H1 (cell line): ENCODE measurements around the gene HIVEP3. TPM values are rescaled to one million over a fixed set of nuclear protein-coding genes. Genes with fewer than 3 reads are reported as not detected.

Source experiments
- CTCF ChIA-PET: fragments of 300-600 bp; sonication (Branson Sonifier 250); formaldehyde crosslinking; loops from one replicate; lab custom pipeline; 2021; ENCODE audit not compliant: partially characterized antibody; lab: Charles Lee
- POLR2A ChIA-PET: fragments of 300-600 bp; sonication (Branson Sonifier 250); formaldehyde crosslinking; loops from one replicate; lab custom pipeline; 2021; ENCODE audit warnings: inconsistent platforms; ENCODE audit not compliant: partially characterized antibody; lab: Charles Lee
- DNase-seq, 2 experiments: peaks; one replicate each; pipeline versions ENCODE4 v3.0.0 to v3.0.0-alpha.2; 2010 to 2022; ENCODE audit warnings: low spot score in 2 of 2, low read depth in 1 of 2, mixed read lengths in 1 of 2
- FAIRE-seq: peaks from 2 replicates; lab custom pipeline; 2011; peaks lifted over from hg19 to GRCh38; lab: Jason Lieb, UNC
- H2AFZ ChIP-seq: 2 replicates; pipeline ENCODE4 v1.8.1; 2012; ENCODE audit warnings: low read length, inconsistent platforms
- H2AK5ac ChIP-seq: 2 replicates; pipeline ENCODE4 v1.6.1; 2013; ENCODE audit warnings: low read depth, low read length
- H2BK120ac ChIP-seq: replicated peaks from 2 replicates; pipeline ENCODE3; 2013; ENCODE audit warnings: low read depth, low read length, inconsistent platforms
- H2BK12ac ChIP-seq: 2 replicates; pipeline ENCODE4 v1.6.1; 2013; ENCODE audit warnings: low read depth, low read length
- H2BK15ac ChIP-seq: 2 replicates; pipeline ENCODE4 v1.6.1; 2013; ENCODE audit warnings: low read length
- H2BK20ac ChIP-seq: 2 replicates; pipeline ENCODE4 v1.6.1; 2013; ENCODE audit warnings: low read length
- H2BK5ac ChIP-seq: 2 replicates; pipeline ENCODE4 v1.6.1; 2013; ENCODE audit warnings: low read depth, low read length
- H3K14ac ChIP-seq: 2 replicates; pipeline ENCODE4 v1.6.1; 2013; ENCODE audit warnings: inconsistent platforms; ENCODE audit not compliant: insufficient read length
- H3K18ac ChIP-seq: 2 replicates; pipeline ENCODE4 v1.6.1; 2013; ENCODE audit warnings: low read length; ENCODE audit errors: extremely low read depth
- H3K23ac ChIP-seq: 2 replicates; pipeline ENCODE4 v1.6.1; 2013; ENCODE audit warnings: inconsistent platforms; ENCODE audit not compliant: insufficient read length
- H3K23me2 ChIP-seq: 2 replicates; pipeline ENCODE4 v1.6.1; 2013; ENCODE audit warnings: low read depth, low read length
- H3K27ac ChIP-seq: 2 replicates; pipeline ENCODE4 v1.6.1; 2011; ENCODE audit warnings: low read depth, low read length, inconsistent platforms
- H3K27me3 ChIP-seq, 4 experiments: replicated peaks in 1 of 4; 1 replicate in 1 of 4; 2 replicates in 3 of 4; pipeline versions ENCODE4 v1.6.1 to v1.8.1; 2011 to 2013; ENCODE audit warnings: low read length in 3 of 4, mild to moderate bottlenecking in 3 of 4, inconsistent platforms in 2 of 4, mixed read lengths in 2 of 4, moderate library complexity in 1 of 4; ENCODE audit not compliant: control insufficient read depth in 3 of 4, insufficient read depth in 3 of 4; ENCODE audit errors: extremely low read depth in 1 of 4
- H3K36me3 ChIP-seq, 4 experiments: 2 replicates each; pipeline versions ENCODE4 v1.6.1 to v1.8.1; 2011 to 2013; ENCODE audit warnings: mild to moderate bottlenecking in 4 of 4, low read length in 3 of 4, moderate library complexity in 2 of 4, control low read depth in 1 of 4, inconsistent platforms in 1 of 4; ENCODE audit not compliant: insufficient read depth in 4 of 4, control insufficient read depth in 2 of 4
- H3K4ac ChIP-seq: replicated peaks from 2 replicates; pipeline ENCODE3; 2013; ENCODE audit warnings: low read length, low read depth, mixed read lengths, inconsistent platforms; ENCODE audit not compliant: insufficient read length
- H3K4me1 ChIP-seq, 4 experiments: replicated peaks in 1 of 4; 1 replicate in 1 of 4; 2 replicates in 3 of 4; pipeline versions ENCODE4 v1.6.1 to v1.8.1; 2011 to 2013; ENCODE audit warnings: low read length in 3 of 4, inconsistent platforms in 2 of 4, mixed read lengths in 1 of 4; ENCODE audit not compliant: insufficient read depth in 4 of 4, control insufficient read depth in 3 of 4
- H3K4me2 ChIP-seq, 2 experiments: 2 replicates each; pipeline versions ENCODE4 v1.6.1 to v1.8.1; 2011 to 2013; ENCODE audit warnings: low read depth in 2 of 2, low read length in 2 of 2, control low read depth in 1 of 2, inconsistent platforms in 1 of 2, mild to moderate bottlenecking in 1 of 2; ENCODE audit not compliant: insufficient read depth in 1 of 2
- H3K4me3 ChIP-seq, 4 experiments: fragments of 200-600, 300-600 bp in 1 of 4; sonication (generic), shearing (Covaris generic), sonication (Bioruptor Twin) in 1 of 4; 2 replicates each; pipeline versions ENCODE4 v1.5.1 to v1.8.1; 2011 to 2016; ENCODE audit warnings: low read length in 4 of 4, low read depth in 3 of 4, control low read depth in 2 of 4, inconsistent platforms in 2 of 4, mild to moderate bottlenecking in 2 of 4, mixed read lengths in 1 of 4, moderate library complexity in 1 of 4; ENCODE audit not compliant: insufficient read depth in 2 of 4; ENCODE audit errors: extremely low read depth in 1 of 4
- H3K56ac ChIP-seq: replicated peaks from 2 replicates; pipeline ENCODE3; 2013; ENCODE audit warnings: low read depth, mild to moderate bottlenecking, mixed read lengths, low read length, inconsistent platforms; ENCODE audit not compliant: insufficient read length
- H3K79me1 ChIP-seq: 2 replicates; pipeline ENCODE4 v1.6.1; 2013; ENCODE audit warnings: low read depth, low read length, control low read depth
- H3K79me2 ChIP-seq, 2 experiments: 2 replicates each; pipeline versions ENCODE4 v1.6.1 to v1.8.1; 2012 to 2013; ENCODE audit warnings: low read length in 2 of 2, mild to moderate bottlenecking in 2 of 2, inconsistent platforms in 1 of 2; ENCODE audit not compliant: insufficient read depth in 2 of 2, control insufficient read depth in 1 of 2
- H3K9ac ChIP-seq, 4 experiments: replicated peaks in 1 of 4; 1 replicate in 1 of 4; 2 replicates in 3 of 4; pipeline versions ENCODE4 v1.6.1 to v1.8.1; 2011 to 2013; ENCODE audit warnings: low read depth in 3 of 4, low read length in 3 of 4, control low read depth in 2 of 4, mild to moderate bottlenecking in 2 of 4, moderate library complexity in 2 of 4, inconsistent platforms in 1 of 4; ENCODE audit errors: extremely low read depth in 1 of 4
- H3K9me3 ChIP-seq, 2 experiments: 2 replicates each; pipeline versions ENCODE4 v1.6.1 to v1.8.1; 2012 to 2013; ENCODE audit warnings: mild to moderate bottlenecking in 2 of 2, moderate library complexity in 2 of 2, control low read depth in 1 of 2, inconsistent platforms in 1 of 2, low read depth in 1 of 2, low read length in 1 of 2, mixed read lengths in 1 of 2; ENCODE audit not compliant: insufficient read depth in 2 of 2
- H4K20me1 ChIP-seq, 2 experiments: replicated peaks in 1 of 2; 2 replicates each; pipeline versions ENCODE3 to v1.8.1; 2011 to 2013; ENCODE audit warnings: inconsistent platforms in 2 of 2, low read length in 2 of 2, mild to moderate bottlenecking in 1 of 2; ENCODE audit not compliant: insufficient read depth in 2 of 2, control insufficient read depth in 1 of 2
- H4K5ac ChIP-seq: 2 replicates; pipeline ENCODE4 v1.6.1; 2013; ENCODE audit warnings: low read length, low read depth, mixed read lengths, inconsistent platforms; ENCODE audit not compliant: insufficient read length
- H4K8ac ChIP-seq: 2 replicates; pipeline ENCODE4 v1.8.0; 2013; ENCODE audit warnings: mild to moderate bottlenecking, moderate library complexity, low read length, inconsistent platforms; ENCODE audit not compliant: insufficient read depth; ENCODE audit errors: extremely low read depth
- H4K91ac ChIP-seq: replicated peaks from 2 replicates; pipeline ENCODE3; 2013; ENCODE audit warnings: low read length, mixed read lengths, inconsistent platforms; ENCODE audit not compliant: insufficient read length
- CBX8 ChIP-seq: fragments of 300-800, 300-1000 bp; sonication (generic); IDR thresholded peaks from 2 replicates; pipeline ENCODE4 v1.7.1; 2016; ENCODE audit warnings: low read depth, low read length, borderline replicate concordance
- CTCF ChIP-seq, 3 experiments: IDR thresholded peaks; 1 replicate in 2 of 3; 2 replicates in 1 of 3; pipeline versions ENCODE4 v1.5.1 to v1.6.1; 2011; ENCODE audit warnings: low read length in 3 of 3, mild to moderate bottlenecking in 3 of 3, inconsistent platforms in 2 of 3, low read depth in 1 of 3, moderate library complexity in 1 of 3; ENCODE audit not compliant: insufficient read depth in 1 of 3; ENCODE audit errors: control extremely low read depth in 1 of 3
- FOSL1 ChIP-seq: IDR thresholded peaks from 2 replicates; pipeline ENCODE4 v1.6.1; 2011; ENCODE audit warnings: mild to moderate bottlenecking, low read depth, low read length, moderate library complexity; ENCODE audit not compliant: insufficient read depth
- HDAC2 ChIP-seq, 2 experiments: fragments of 300-600 bp in 1 of 2; sonication (generic) in 1 of 2; IDR thresholded peaks; 2 replicates each; pipeline ENCODE4 v1.6.1; 2011 to 2012; ENCODE audit warnings: low read depth in 2 of 2, low read length in 2 of 2, mild to moderate bottlenecking in 2 of 2, moderate library complexity in 2 of 2, borderline replicate concordance in 1 of 2, inconsistent platforms in 1 of 2
- JUND ChIP-seq: IDR thresholded peaks from 2 replicates; pipeline ENCODE4 v1.6.1; 2011; ENCODE audit warnings: mild to moderate bottlenecking, improper control_type of control experiment, low read length
- KDM1A ChIP-seq: fragments of 200-600, 300-600 bp; sonication (generic); IDR thresholded peaks from 2 replicates; pipeline ENCODE4 v1.7.1; 2016; ENCODE audit warnings: mild to moderate bottlenecking, low read length, borderline replicate concordance
- KDM4A ChIP-seq: IDR thresholded peaks from one replicate; pipeline ENCODE4 v1.7.1; 2012; ENCODE audit warnings: low read depth, mild to moderate bottlenecking, moderate library complexity, low read length, inconsistent platforms; ENCODE audit not compliant: severe bottlenecking
- MAX ChIP-seq: IDR thresholded peaks from 2 replicates; pipeline ENCODE4 v1.6.1; 2012; ENCODE audit warnings: inconsistent platforms
- SIRT6 ChIP-seq: IDR thresholded peaks from one replicate; pipeline ENCODE4 v1.7.1; 2012; ENCODE audit warnings: low read length, inconsistent platforms
- SRF ChIP-seq: IDR thresholded peaks from 2 replicates; pipeline ENCODE4 v1.6.1; 2011; ENCODE audit warnings: mild to moderate bottlenecking, low read depth, low read length, moderate library complexity
- TBP ChIP-seq: IDR thresholded peaks from 2 replicates; pipeline ENCODE4 v1.6.1; 2011; ENCODE audit warnings: low read depth, low read length, improper control_type of control experiment
- TEAD4 ChIP-seq: IDR thresholded peaks from 2 replicates; pipeline ENCODE4 v1.6.1; 2012; ENCODE audit warnings: low read depth, low read length, inconsistent platforms, mixed read lengths
- WGBS, 2 experiments: shearing (Covaris generic) in 1 of 2; methylation state at CpG; one replicate each; pipeline versions ENCODE4 v1.1.6 to v1.1.7; 2013 to 2015; ENCODE audit warnings: low lambda C conversion rate in 2 of 2, mixed read lengths in 2 of 2, inconsistent platforms in 1 of 2, low coverage in 1 of 2, missing lambda C conversion rate in 1 of 2; ENCODE audit not compliant: insufficient replicate concordance in 2 of 2, insufficient coverage in 1 of 2, insufficient read length in 1 of 2; ENCODE audit errors: extremely low coverage in 1 of 2, missing lambda C conversion rate in 1 of 2; 5-methylcytosine and 5-hydroxymethylcytosine counted together
- polyA plus RNA-seq, 7 experiments: library from polyadenylated mRNA; depleted of rRNA in 3 of 7; stranded (reverse) in 5 of 7; unstranded in 2 of 7; fragments of >200 nt in 5 of 7; fragments of 200-250 nt in 2 of 7; gene quantifications; 1 replicate in 5 of 7; 2 replicates in 1 of 7; 4 replicates in 1 of 7; pipeline versions ENCODE4 v1.2.1 to v1.2.3, GENCODE V29; 2011 to 2013; ENCODE audit warnings: missing spikeins in 2 of 7, mixed read lengths in 2 of 7
- total RNA-seq: library from RNA; stranded (reverse); fragmentation: NEBNext Ultra II Directional; extraction: Animal tissue kit (Norgen Biotek cat#: 25700); gene quantifications from 2 replicates; pipeline ENCODE4 v1.2.1, GENCODE V29; 2021

HIVEP3 gene
- total and polyA plus RNA-seq, 2 of the 8 experiments (the other 6 are each of a cell fraction or from before 2014, with no cell fraction given) = 0.24 to 0.69 TPM

- Histone ChIP-seq H3K4me3 (no peak overlapping the region), H3K4ac (no peak overlapping the region), H2BK20ac (no peak overlapping the region), H3K4me1 (no peaks in the 10 kb centered on the region), H3K79me1 (no peaks in the 10 kb centered on the region), H4K91ac (no peak overlapping the region), H3K9ac (no peak overlapping the region), H3K27ac (no peak overlapping the region), H3K9me3 (no peaks in the 10 kb centered on the region), H2BK12ac (no peak overlapping the region), H2AFZ (no peak overlapping the region), H2BK5ac (no peak overlapping the region), H3K4me2 (no peak overlapping the region), H3K79me2 (no peaks in the 10 kb centered on the region), H3K27me3 (no peaks in the 10 kb centered on the region; a peak in 1 of 7 replicates), H3K23ac (no peak overlapping the region), H4K5ac (no peak overlapping the region), H4K20me1 (peaks cover 0 to 2% of the 10 kb centered on the region in 2 experiments), H4K8ac (no peak overlapping the region), H2BK120ac (no peak overlapping the region), H2AK5ac (no peak overlapping the region), H2BK15ac (no peak overlapping the region), H3K36me3 (no peaks in the 10 kb centered on the region), H3K23me2 (no peaks in the 10 kb centered on the region; the same call in 1 of the 2 replicates), H3K14ac (no peak overlapping the region), H3K56ac (no peak overlapping the region), H3K18ac (no peak overlapping the region)
- DNase-seq (no peak), FAIRE-seq (no peak)
- ChIA-PET POLR2A (no interaction called here), CTCF (no interaction called here)
- WGBS, 2 experiments = 88% methylated on average over 5 of the region's 5 CpGs; no CpG with 5 or more reads in 1 of the 2 experiments
- TF ChIP-seq CBX8 = no peak
- TF ChIP-seq SRF = no peak
- TF ChIP-seq TEAD4 = no peak
- TF ChIP-seq HDAC2 (IDR thresholded peaks at IDR 0.05; ENCODE audit: borderline replicate concordance in 1 of 2, low read depth in 2 of 2, low read length in 2 of 2) = no peak
- no peak for TF ChIP-seq FOSL1
- no peak for TF ChIP-seq CTCF (IDR thresholded peaks at IDR 0.05; ENCODE audit: control extremely low read depth in 1 of 3, insufficient read depth in 1 of 3, low read depth in 1 of 3, low read length in 3 of 3)
- no peak for TF ChIP-seq KDM1A
- TF ChIP-seq TBP = no peak
- TF ChIP-seq MAX = no peak
- no peak for TF ChIP-seq KDM4A
- no peak for TF ChIP-seq SIRT6
- TF ChIP-seq JUND = no peak
Observed at GRCh38 chr1:41794031-41794430, 124.7 kb downstream of the HIVEP3 start.
